NCI-H2227 (cell line): ENCODE data around the gene OR51E2.

Experiments used
- DNase-seq: peaks from one replicate; lab custom pipeline; 2025; ENCODE audit not compliant: unreplicated experiment; lab: John Stamatoyannopoulos, UW

The OR51E2 gene

DNA sequence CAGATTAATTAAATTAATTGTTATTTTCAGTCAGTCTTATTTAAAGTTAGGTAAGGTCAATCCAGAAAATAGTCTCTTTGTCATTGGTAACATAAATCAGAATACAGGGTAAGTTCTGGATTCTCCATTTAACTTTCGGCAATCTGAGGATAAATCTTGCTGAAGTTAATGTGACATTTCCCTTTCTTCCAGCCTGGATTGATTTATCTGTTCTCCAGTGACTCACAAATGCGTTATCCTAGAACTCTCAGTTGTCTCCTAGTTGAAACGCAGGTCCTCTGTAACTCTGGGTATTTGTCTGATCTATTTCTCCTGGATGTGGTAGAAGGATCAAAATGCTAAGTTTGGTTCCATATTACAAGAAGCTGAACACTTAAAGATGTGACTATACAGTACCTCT is 32.9 kb downstream of the OR51E2 start:
- no peak for DNase-seq

DNA sequence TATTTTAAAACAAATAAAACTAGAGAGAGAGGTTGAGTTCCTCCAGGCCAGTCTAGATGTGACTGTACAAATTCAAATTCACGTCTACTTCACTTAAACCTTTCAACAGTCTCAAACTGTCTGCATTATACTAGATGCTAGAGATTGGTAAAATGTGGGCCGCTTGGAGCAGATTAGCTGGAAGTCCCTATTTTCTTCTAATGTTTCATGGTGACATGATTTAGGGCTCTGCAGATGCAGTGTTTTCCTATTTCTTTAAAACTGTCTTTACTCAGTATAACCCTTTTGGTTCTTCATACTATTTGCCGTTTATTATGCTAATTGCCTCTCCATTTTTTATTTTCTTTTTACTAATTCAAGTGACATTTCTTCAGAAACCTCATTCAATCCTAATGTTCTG is 33.5 kb downstream of the OR51E2 start:
- DNase-seq, result no peak

GRCh38 chr11:4662876-4663275 is 34.8 kb downstream of the OR51E2 start:
- no peak for DNase-seq

GRCh38 chr11:4658629-4659445 is 38.8 kb downstream of the OR51E2 start:
- DNase-seq, result no peak

- DNase-seq, result no peak
Observed at GRCh38 chr11:4654635-4655369, 42.9 kb downstream of the OR51E2 start.

DNA sequence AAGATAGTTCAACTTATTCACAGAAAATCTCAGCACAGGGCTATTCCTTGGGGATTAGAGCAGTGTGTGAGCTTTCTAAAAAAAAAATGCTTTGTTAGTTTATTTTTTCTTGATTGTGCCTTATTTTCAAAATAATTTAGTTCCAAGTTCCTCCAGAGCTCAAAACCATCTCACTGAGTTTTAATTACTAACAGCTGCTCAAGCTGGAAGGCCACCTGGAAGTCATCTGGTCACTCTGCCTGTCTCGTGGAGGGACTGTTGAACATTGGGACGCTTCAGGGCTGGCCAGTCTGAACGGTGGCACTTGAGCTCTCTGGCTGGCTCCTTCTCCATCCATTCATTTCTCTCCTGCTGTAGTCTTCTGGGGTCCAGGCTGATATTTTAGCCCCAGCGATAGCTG is 49.9 kb downstream of the OR51E2 start:
- no peak for DNase-seq

DNA sequence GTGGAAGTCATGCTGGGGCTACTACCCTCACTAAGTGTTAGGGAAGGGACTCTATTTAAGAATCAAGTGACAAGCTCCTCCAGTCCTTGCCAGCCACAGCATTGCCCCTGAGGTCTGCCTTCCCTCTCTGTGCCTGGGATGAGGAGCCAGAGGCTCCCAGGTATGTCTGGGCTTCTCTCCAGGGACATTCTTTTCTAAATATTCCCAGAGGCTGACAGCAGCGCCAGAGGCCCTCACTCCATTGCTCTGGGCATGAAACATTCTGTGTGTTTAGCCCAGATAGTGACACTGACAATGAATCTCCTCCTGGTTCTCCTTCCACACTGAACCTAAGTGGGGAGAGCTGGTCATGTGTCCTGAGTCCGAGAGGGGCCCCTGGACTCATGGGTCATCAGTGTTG is 51.7 kb downstream of the OR51E2 start:
- no peak for DNase-seq

- no peak for DNase-seq
Observed at GRCh38 chr11:4644233-4644632, 53.4 kb downstream of the OR51E2 start.

- DNase-seq, result no peak
Observed at GRCh38 chr11:4643682-4644081, 54.0 kb downstream of the OR51E2 start, which contains the start of gene OR51E1. Gene OR51E1, plus strand, starts transcription at chr11:4643982. Its CDS starts 8,545 bp downstream, at chr11:4652527.

DNA sequence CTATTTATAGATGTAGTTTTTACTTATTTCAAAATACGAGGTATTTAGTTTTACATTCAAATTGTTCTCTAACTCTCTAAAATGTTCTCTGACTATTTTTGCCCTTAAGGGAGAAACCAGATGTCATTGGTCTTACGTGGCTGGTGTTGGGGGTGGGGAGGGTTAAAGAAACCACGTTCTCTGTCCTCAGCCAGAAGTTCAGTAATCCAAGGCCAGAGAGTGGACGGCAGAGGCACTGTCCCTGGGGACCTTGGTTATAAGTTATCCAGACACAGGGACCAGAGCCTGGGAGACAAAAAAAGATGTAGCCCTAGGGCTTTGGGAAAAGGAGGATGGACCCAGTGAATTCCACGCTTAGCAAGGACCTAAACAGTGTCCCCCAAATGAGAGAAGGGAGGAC is 54.6 kb downstream of the OR51E2 start:
- DNase-seq, result no peak

- DNase-seq, result no peak
Observed at GRCh38 chr11:4642043-4642442, 55.6 kb downstream of the OR51E2 start.

DNA sequence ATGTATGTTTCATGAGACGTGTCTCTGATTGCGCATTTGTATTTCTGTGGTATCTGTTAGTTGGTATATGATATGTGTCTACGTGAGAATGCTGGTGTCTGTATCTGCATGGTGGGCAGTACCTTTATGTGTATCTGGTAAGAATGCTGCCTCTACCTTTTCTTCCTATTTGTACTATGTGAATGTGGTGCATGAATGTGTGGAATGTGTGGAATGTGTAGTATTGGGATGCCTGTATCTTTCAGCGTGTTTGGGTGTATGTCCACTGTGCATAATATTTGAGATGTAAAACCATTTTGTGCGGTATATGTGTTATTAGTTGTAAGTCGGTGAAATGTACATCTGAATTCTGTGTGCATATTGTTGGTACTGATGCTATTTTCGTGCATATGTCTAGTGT is 56.2 kb downstream of the OR51E2 start:
- no peak for DNase-seq

GRCh38 chr11:4639931-4640330 is 57.7 kb downstream of the OR51E2 start:
- no peak for DNase-seq

DNA sequence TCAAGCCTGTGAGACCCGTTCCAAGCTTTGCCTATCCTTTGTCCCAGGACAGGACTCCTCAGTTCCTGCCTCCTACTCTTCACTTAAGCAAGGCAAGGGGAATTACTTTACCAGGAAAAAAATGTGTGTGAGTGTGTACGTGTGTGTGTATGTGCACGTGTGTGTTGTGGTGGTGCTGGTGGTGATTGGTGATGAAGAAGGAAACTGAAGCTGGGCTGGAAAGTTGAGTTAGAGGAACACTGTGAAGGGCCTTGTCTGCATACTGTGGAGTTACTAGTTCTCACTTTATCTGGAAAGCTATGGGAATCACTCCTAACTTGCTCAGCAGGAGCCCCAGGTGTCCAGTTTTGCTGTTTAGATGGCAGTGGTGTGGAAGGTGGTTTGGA is 60.0 kb downstream of the OR51E2 start:
- no peak for DNase-seq

- DNase-seq, result peak; percentile 85
Observed at GRCh38 chr11:4636962-4637661, 60.5 kb downstream of the OR51E2 start, which contains the start of gene OR51D1. Gene OR51D1, plus strand, starts transcription at chr11:4637477. Its CDS starts 2,314 bp downstream, at chr11:4639791.

- no peak for DNase-seq
Observed at GRCh38 chr11:4636136-4636535, 61.5 kb downstream of the OR51E2 start.
